ENCODE measurements around the gene MTERF2.

Gene MTERF2

GRCh38 chr12:106950591-106950990 lies 36.4 kb downstream of the MTERF2 start:
- DNase-seq: no peak

- no peak for DNase-seq
Measured at GRCh38 chr12:106947461-106947860, 39.5 kb downstream of the MTERF2 start.

GRCh38 chr12:106945261-106945851 lies 41.6 kb downstream of the MTERF2 start:
- no peak for DNase-seq

- DNase-seq: no peak
Measured at GRCh38 chr12:106942775-106943174, 44.2 kb downstream of the MTERF2 start.

GRCh38 chr12:106941481-106942156 lies 45.3 kb downstream of the MTERF2 start:
- DNase-seq: no peak

- DNase-seq: no peak
Measured at GRCh38 chr12:106934277-106934676, 52.7 kb downstream of the MTERF2 start.
